ENCODE data around the gene SLC25A20.

Gene SLC25A20

GRCh38 chr3:48845170-48845569, 53.5 kb downstream of the SLC25A20 start:
- Histone ChIP-seq H3K4me3 (ENCODE audit: low read depth, low read length, poor library complexity, severe bottlenecking) (peak overlapping the region; percentile 86), H3K9me2 (ENCODE audit: low read depth, low read length) (no peaks in the 10 kb centered on the region), H3K9me3 (ENCODE audit: low read length) (peaks cover 3% of the 10 kb centered on the region; the same call in 1 of the 2 replicates), H3K9ac (ENCODE audit: low read length) (no peak overlapping the region; the same call in 1 of the 2 replicates), H3K27ac (ENCODE audit: low read depth, low read length, poor library complexity, severe bottlenecking) (peak overlapping the region; percentile 25), H3K4me2 (ENCODE audit: low read length) (peak overlapping the region; percentile 53), H3F3A (ENCODE audit: insufficient read depth, low read length) (no peaks in the 10 kb centered on the region), H3K36me3 (ENCODE audit: insufficient read depth, low read length) (peaks cover 7% of the 10 kb centered on the region; the same call in 1 of the 2 replicates), H3K4me1 (ENCODE audit: insufficient read depth, low read length, severe bottlenecking) (peaks cover 31% of the 10 kb centered on the region), H3K79me2 (ENCODE audit: insufficient read depth, low read length) (peaks cover 22% of the 10 kb centered on the region), H3K27me3 (ENCODE audit: insufficient read depth, low read length) (no peaks in the 10 kb centered on the region), H4K20me1 (ENCODE audit: insufficient read depth, low read length) (no peaks in the 10 kb centered on the region), H2AFZ (ENCODE audit: low read length) (no peak overlapping the region)
- no peak for TF ChIP-seq EZH2 (IDR thresholded peaks at IDR 0.05; ENCODE audit: borderline replicate concordance, low read length)
- no peak for TF ChIP-seq CTCF (IDR thresholded peaks at IDR 0.05; ENCODE audit: low read length)

- TF ChIP-seq CTCF (IDR thresholded peaks at IDR 0.05; ENCODE audit: low read length) (no peak), EZH2 (IDR thresholded peaks at IDR 0.05; ENCODE audit: borderline replicate concordance, low read length) (no peak)
- Histone ChIP-seq H3K9me3 (ENCODE audit: low read length) (0 out of 2 replicates have a peak, but pooled peaks cover 3% of the 10 kb centered on the region), H2AFZ (ENCODE audit: low read length) (no peak overlapping the region), H3F3A (ENCODE audit: insufficient read depth, low read length) (no peaks in the 10 kb centered on the region), H3K4me1 (ENCODE audit: insufficient read depth, low read length, severe bottlenecking) (no peaks in the 10 kb centered on the region), H3K27ac (ENCODE audit: low read depth, low read length, poor library complexity, severe bottlenecking) (no peak overlapping the region), H3K9ac (ENCODE audit: low read length) (no peak overlapping the region), H3K4me2 (ENCODE audit: low read length) (no peak overlapping the region), H4K20me1 (ENCODE audit: insufficient read depth, low read length) (no peaks in the 10 kb centered on the region), H3K79me2 (ENCODE audit: insufficient read depth, low read length) (peaks cover 5% of the 10 kb centered on the region; the same call in 1 of the 2 replicates), H3K4me3 (ENCODE audit: low read depth, low read length, poor library complexity, severe bottlenecking) (no peak overlapping the region), H3K9me2 (ENCODE audit: low read depth, low read length) (no peaks in the 10 kb centered on the region), H3K27me3 (ENCODE audit: insufficient read depth, low read length) (no peaks in the 10 kb centered on the region), H3K36me3 (ENCODE audit: insufficient read depth, low read length) (peaks cover 10% of the 10 kb centered on the region)
Observed at GRCh38 chr3:48837163-48837562, 61.5 kb downstream of the SLC25A20 start.

- H3K27ac ChIP-seq (ENCODE audit: low read depth, low read length, poor library complexity, severe bottlenecking): no peak overlapping the region
- H3K9me2 ChIP-seq (ENCODE audit: low read depth, low read length): no peaks in the 10 kb centered on the region
- H3K36me3 ChIP-seq (ENCODE audit: insufficient read depth, low read length): peaks cover 10% of the 10 kb centered on the region
- H3K4me1 ChIP-seq (ENCODE audit: insufficient read depth, low read length, severe bottlenecking): no peaks in the 10 kb centered on the region
- no peak overlapping the region for H3K4me2 ChIP-seq (ENCODE audit: low read length)
- H3K9me3 ChIP-seq (ENCODE audit: low read length): 0 out of 2 replicates have a peak, but pooled peaks cover 3% of the 10 kb centered on the region
- peaks cover 4% of the 10 kb centered on the region; the same call in 1 of the 2 replicates for H3K79me2 ChIP-seq (ENCODE audit: insufficient read depth, low read length)
- H3K27me3 ChIP-seq (ENCODE audit: insufficient read depth, low read length): no peaks in the 10 kb centered on the region
- H4K20me1 ChIP-seq (ENCODE audit: insufficient read depth, low read length): no peaks in the 10 kb centered on the region
- TF ChIP-seq CTCF (IDR thresholded peaks at IDR 0.05; ENCODE audit: low read length) (no peak), EZH2 (IDR thresholded peaks at IDR 0.05; ENCODE audit: borderline replicate concordance, low read length) (no peak)
- H3F3A ChIP-seq (ENCODE audit: insufficient read depth, low read length): no peaks in the 10 kb centered on the region
- no peak overlapping the region for H3K9ac ChIP-seq (ENCODE audit: low read length)
- no peak overlapping the region for H2AFZ ChIP-seq (ENCODE audit: low read length)
- no peak overlapping the region for H3K4me3 ChIP-seq (ENCODE audit: low read depth, low read length, poor library complexity, severe bottlenecking)
Observed at GRCh38 chr3:48835650-48836366, 62.9 kb downstream of the SLC25A20 start.

Measured in OCI-LY1 (cell line).